ENCODE measurements around the gene TPRG1L.

Gene TPRG1L

GRCh38 chr1:3651930-3652547 is 27.2 kb downstream of the TPRG1L start, which contains the start of gene TP73:
TP73 (plus strand) TSS chr1:3652516; CDS start chr1:3682366, 29,850 bp downstream.
- Histone ChIP-seq H3K27me3 (ENCODE audit: insufficient read depth, low read length, poor library complexity) (no peaks in the 10 kb centered on the region), H3K9ac (ENCODE audit: low read depth, low read length) (peak within 1 kb of the TSS; percentile 65), H3K4me3 (ENCODE audit: low read depth in 1 of 2, low read length in 2 of 2) (peak within 1 kb of the TSS; percentile 36 to 59; a peak in 3 of 4 replicates), H3K27ac (ENCODE audit: low read length) (peak within 1 kb of the TSS; percentile 70), H3K9me3 (ENCODE audit: insufficient read depth, low read length, severe bottlenecking) (no peaks in the 10 kb centered on the region), H4K20me1 (ENCODE audit: insufficient read depth, low read length) (peaks cover 13% of the 10 kb centered on the region; the same call in 1 of the 2 replicates), H3K36me3 (ENCODE audit: insufficient read depth, low read length) (peaks cover 18% of the 10 kb centered on the region), H2AFZ (ENCODE audit: low read depth, low read length) (peak within 1 kb of the TSS; percentile 67), H3K79me2 (ENCODE audit: insufficient read depth, low read length) (peaks cover 82% of the 10 kb centered on the region), H3K4me1 (ENCODE audit: insufficient read depth, low read length) (peaks cover 54% of the 10 kb centered on the region), H3K4me2 (ENCODE audit: insufficient read depth, low read length) (peak within 1 kb of the TSS; percentile 75)
- TF ChIP-seq EZH2 (IDR thresholded peaks at IDR 0.05; ENCODE audit: borderline replicate concordance, low read depth, low read length, severe bottlenecking): no peak
- TF ChIP-seq CTCF (IDR thresholded peaks at IDR 0.05; ENCODE audit: borderline replicate concordance, extremely low read depth, low read length, poor library complexity, severe bottlenecking): no peak
- ATAC-seq (ENCODE audit: insufficient read depth, low read depth): peak; percentile 60
- DNase-seq: peak; percentile 62

- peak; percentile 27 for DNase-seq
- no peak for TF ChIP-seq EZH2 (IDR thresholded peaks at IDR 0.05; ENCODE audit: borderline replicate concordance, low read depth, low read length, severe bottlenecking)
- no peak for TF ChIP-seq CTCF (IDR thresholded peaks at IDR 0.05; ENCODE audit: borderline replicate concordance, extremely low read depth, low read length, poor library complexity, severe bottlenecking)
- peak overlapping the region; percentile 75 for H3K4me2 ChIP-seq (ENCODE audit: insufficient read depth, low read length)
These were observed 27.9 kb downstream of the TPRG1L start for GRCh38 chr1:3652548-3653285.

GRCh38 chr1:3653286-3653618 is 28.4 kb downstream of the TPRG1L start:
- Histone ChIP-seq H3K4me1 (ENCODE audit: insufficient read depth, low read length) (peaks cover 49% of the 10 kb centered on the region), H4K20me1 (ENCODE audit: insufficient read depth, low read length) (peaks cover 24% of the 10 kb centered on the region; the same call in 1 of the 2 replicates), H2AFZ (ENCODE audit: low read depth, low read length) (peak overlapping the region; percentile 67; the same call in 1 of the 2 replicates), H3K27ac (ENCODE audit: low read length) (peak overlapping the region; percentile 70; the same call in 1 of the 2 replicates), H3K36me3 (ENCODE audit: insufficient read depth, low read length) (peaks cover 10% of the 10 kb centered on the region), H3K79me2 (ENCODE audit: insufficient read depth, low read length) (peaks cover 82% of the 10 kb centered on the region), H3K4me2 (ENCODE audit: insufficient read depth, low read length) (peak overlapping the region; percentile 75), H3K27me3 (ENCODE audit: insufficient read depth, low read length, poor library complexity) (no peaks in the 10 kb centered on the region), H3K9me3 (ENCODE audit: insufficient read depth, low read length, severe bottlenecking) (no peaks in the 10 kb centered on the region), H3K9ac (ENCODE audit: low read depth, low read length) (peak overlapping the region; percentile 65), H3K4me3 (ENCODE audit: low read depth in 1 of 2, low read length in 2 of 2) (peak overlapping the region; percentile 36 to 59; a peak in 3 of 4 replicates)
- ATAC-seq (ENCODE audit: insufficient read depth, low read depth) (no peak), DNase-seq (no peak)
- TF ChIP-seq CTCF (IDR thresholded peaks at IDR 0.05; ENCODE audit: borderline replicate concordance, extremely low read depth, low read length, poor library complexity, severe bottlenecking) (no peak), EZH2 (IDR thresholded peaks at IDR 0.05; ENCODE audit: borderline replicate concordance, low read depth, low read length, severe bottlenecking) (no peak)

More at GRCh38 chr1:3652548-3653285, 27.9 kb downstream of the TPRG1L start:
- Histone ChIP-seq H3K4me3 (ENCODE audit: low read depth in 1 of 2, low read length in 2 of 2) (peak overlapping the region; percentile 36 to 59; a peak in 3 of 4 replicates), H4K20me1 (ENCODE audit: insufficient read depth, low read length) (peaks cover 19% of the 10 kb centered on the region; the same call in 1 of the 2 replicates), H3K27me3 (ENCODE audit: insufficient read depth, low read length, poor library complexity) (no peaks in the 10 kb centered on the region), H3K36me3 (ENCODE audit: insufficient read depth, low read length) (peaks cover 15% of the 10 kb centered on the region), H2AFZ (ENCODE audit: low read depth, low read length) (peak overlapping the region; percentile 67), H3K27ac (ENCODE audit: low read length) (peak overlapping the region; percentile 70), H3K4me1 (ENCODE audit: insufficient read depth, low read length) (peaks cover 54% of the 10 kb centered on the region), H3K79me2 (ENCODE audit: insufficient read depth, low read length) (peaks cover 82% of the 10 kb centered on the region), H3K9ac (ENCODE audit: low read depth, low read length) (peak overlapping the region; percentile 65), H3K9me3 (ENCODE audit: insufficient read depth, low read length, severe bottlenecking) (no peaks in the 10 kb centered on the region)
- ATAC-seq (ENCODE audit: insufficient read depth, low read depth): peak; percentile 8; the same call in 2 of the 3 replicates

Measured in DND-41 (cell line).